Measurements from ENCODE around the gene PTS.

The PTS gene

DNA sequence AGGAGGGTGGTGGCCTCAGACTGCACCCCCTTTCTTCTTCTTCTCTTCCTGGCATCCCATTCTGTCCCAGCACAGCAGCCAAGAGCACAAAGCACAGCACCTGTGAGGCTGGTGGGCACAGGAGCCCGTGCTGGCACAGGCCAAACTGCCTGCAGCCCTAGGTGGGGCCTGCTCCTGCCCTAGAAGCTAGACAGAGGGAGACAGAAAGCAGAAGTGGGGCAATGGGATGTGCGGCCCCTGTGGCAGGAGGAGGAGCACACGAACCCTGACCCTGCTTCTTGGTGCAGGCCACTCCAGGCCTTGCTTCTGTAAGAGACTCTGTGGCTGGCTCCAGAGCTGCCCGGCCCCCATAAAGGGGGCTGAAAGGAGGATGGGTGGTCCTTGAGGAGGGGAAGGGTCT is 3.9 kb upstream of the PTS start:
- no peak for DNase-seq

DNA sequence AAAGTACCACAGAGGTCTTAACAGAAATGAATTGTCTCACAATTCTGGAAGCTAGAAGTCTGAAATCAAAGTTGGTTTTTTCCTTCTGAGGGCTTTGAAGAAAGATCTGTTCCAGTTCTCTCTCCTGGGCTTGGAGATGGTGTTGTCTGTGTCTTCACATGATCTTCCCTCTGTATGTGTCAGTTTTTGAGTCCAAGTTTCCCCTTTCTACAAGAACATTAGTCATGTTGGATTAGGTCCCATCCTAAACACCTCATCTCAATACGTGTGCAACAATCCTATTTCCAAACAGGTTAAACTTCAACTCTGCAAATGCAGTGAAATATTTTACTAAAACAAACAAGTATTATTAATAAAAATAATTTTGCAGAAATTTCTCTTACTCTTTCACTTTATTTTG is 3.1 kb upstream of the PTS start:
- no peak for DNase-seq

- no peak for DNase-seq
Observed at GRCh38 chr11:112223754-112224532, 2.3 kb upstream of the PTS start.

GRCh38 chr11:112225753-112226061 is 521 bp upstream of the PTS start:
- DNase-seq: no peak

- DNase-seq: no peak
Observed at GRCh38 chr11:112226831-112227401, 688 bp downstream of the PTS start.

- no peak for DNase-seq
Observed at GRCh38 chr11:112227471-112227870, 1.2 kb downstream of the PTS start.

DNA sequence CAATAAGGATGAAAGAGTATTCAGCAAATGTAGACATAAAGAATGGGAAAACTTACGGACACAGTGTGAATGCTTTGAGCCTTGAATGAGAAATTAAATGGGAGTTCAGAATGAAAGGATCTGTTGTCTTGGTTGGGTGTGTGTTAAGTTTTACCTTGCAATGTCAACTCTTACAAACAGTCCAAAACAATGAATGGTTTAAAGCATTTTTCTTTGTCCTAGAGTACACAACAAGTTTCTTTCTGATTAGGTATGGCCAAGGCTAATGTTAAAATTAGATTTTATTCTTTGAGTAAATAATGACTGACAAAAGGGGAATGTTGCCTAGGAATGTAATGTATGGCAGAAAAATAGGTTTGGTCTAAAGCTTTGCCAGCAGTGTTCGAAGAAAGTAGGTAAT is 2.5 kb downstream of the PTS start:
- DNase-seq: no peak

- DNase-seq: no peak
Observed at GRCh38 chr11:112229159-112229558, 2.9 kb downstream of the PTS start.

GRCh38 chr11:112229746-112230433 is 3.7 kb downstream of the PTS start:
- no peak for DNase-seq

GRCh38 chr11:112231952-112232351 is 5.7 kb downstream of the PTS start:
- no peak for DNase-seq

DNA sequence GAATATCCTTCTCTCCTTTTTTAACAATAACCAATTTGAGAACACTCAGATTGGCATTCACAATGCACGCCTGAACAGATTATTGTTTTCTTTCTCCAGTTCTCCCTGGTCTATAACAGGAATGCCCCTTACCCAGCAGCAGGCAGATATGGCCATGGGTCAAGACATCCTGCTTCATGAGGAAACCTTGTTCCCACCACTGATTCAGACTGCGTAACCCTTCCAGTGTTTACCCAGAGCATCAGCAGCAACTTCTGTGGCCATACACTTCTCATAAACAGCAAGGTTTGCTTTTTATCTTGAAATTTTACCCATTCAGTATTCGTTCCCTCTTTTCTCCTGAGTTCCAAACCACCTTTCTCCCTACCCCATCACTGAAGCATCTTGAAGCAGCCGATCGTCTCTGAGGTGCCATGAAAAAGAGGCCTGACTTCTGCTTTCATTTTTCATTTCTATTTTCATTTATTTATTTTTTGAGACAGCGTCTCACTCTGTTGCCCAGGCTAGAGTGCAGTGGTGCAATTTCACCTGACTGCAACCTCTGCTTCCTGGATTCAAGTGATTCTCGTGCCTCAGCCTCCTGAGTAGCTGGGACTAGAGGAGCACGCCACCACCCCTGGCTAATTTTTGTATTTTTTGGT is 9.6 kb downstream of the PTS start:
- DNase-seq: no peak

GRCh38 chr11:112237451-112237850 is 11.2 kb downstream of the PTS start:
- DNase-seq: no peak

GRCh38 chr11:112238041-112238440 is 11.8 kb downstream of the PTS start:
- no peak for DNase-seq

- DNase-seq: no peak
Observed at GRCh38 chr11:112241486-112241885, 15.3 kb downstream of the PTS start.

DNA sequence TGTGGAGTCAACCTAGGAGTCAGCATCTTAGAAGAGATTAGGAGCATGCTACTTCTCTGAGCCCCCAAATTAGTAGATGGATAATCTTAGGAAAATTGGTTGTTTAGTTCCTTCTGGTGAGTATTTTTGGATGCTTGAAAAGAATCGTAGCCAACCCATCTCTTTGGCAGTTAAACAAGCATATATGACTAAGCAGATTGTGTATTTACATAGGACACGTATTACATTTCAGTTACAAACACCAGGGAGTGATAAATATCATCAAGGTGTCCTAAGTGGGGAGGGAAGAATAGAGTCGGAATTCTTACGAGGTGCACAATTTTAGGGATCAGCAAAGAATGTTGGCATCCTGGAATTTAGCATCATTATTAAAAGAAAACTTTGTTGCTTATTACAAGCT is 21.0 kb downstream of the PTS start:
- DNase-seq: no peak

DNA sequence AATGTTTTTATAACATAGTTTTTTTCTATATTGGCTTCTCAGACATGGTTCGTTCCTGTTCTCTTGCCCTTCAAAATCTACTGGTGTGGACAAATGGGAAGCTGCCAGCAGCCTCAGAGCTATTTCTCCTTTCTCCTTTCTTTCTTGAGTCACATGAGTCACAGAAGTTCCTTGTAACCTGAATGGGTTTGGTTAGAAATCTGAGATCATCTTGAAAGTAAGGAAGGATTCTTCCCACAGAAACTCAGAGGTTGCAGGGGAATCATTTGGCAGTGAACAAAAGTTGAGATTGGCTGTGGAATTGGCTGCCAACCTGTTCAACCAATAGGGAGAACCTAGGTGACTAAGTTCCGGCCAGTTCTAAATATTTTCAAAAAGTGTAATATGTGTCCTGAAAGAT is 22.0 kb downstream of the PTS start:
- no peak for DNase-seq

DNA sequence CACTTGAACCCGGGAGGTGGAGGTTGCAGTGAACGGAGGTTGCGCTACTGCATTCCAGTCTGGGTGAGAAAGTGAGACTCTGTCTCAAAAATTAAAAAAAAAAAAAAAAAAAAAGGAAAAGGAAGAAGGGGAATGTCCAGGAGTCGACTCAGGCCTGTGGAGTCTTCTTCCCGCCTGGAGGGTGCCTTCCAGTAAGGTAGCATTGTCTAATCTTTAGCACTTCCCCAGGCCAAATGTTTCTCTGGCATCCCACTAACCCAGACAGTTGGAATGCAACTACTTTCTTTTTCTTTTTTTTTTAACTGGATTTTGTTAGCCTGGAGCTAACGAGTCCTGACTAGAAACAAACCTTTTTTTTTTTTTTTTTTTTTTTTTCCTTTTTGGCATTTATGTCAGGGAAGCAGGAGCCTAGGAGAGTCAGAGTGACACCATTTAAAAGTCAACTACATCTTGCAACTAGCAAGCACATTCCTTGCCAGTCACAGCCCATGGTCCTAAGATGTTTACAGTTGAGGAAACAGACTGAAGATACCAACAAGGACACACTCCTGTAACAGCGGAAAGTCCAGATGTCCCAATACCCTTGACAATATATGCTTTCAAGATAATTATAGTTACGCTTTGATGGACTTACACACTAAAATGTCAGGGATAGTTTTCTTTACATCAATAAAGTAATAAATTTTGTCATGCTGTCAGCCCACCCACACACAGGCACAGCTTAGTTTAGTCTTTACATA is 23.8 kb downstream of the PTS start:
- DNase-seq: no peak

GRCh38 chr11:112253605-112254242 is 27.5 kb downstream of the PTS start:
- DNase-seq: no peak

DNA sequence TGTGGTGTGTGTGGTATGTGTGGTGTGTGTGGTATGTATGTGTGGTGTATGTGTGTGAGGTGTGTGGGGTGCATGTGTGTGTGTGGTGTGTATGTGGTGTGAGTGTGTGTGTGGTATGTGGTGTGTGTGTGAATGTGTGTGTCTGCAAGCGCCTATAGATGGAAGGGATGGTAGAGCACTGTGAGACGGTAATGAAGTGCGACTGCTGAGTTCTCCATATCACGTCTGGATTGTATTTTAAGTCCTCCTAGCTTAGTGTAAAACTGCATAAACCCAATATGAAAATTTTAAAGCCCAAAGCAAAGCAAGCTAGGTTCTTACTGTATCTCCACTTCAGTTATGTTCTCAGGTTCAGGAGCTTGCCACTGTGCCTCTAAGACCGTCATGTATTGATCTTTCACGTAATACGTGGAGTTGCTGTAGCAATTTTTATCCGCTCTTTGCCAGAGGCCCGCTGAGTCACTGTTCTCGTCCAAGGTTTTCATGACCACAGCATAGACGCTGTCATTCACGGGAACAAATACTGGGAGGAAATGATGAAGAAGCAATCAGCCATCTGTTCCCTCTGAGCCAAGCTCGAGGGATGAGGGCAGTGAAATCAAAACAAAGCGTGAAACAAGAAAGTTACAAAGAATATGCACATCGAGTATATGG is 29.0 kb downstream of the PTS start:
- DNase-seq: no peak

DNA sequence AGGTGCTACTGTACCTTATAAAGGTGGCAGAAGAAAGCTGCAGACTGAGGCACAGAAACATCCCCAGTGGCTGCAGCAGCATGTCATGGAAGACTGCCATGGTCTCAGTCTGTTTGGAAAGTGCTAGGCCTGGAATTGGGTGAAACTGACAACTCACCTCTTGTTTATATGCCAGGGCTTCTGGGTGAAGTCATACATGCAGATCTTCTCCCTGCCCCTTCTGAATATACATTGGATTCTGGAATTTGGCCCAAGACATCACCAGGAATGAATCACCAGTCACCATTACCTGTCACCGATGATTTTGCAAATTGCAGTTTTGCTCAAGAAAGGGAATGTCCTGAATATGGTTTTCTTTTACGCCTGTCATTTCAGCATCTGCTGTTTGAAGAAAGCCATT is 34.3 kb downstream of the PTS start, which contains the start of gene PLET1:
Gene PLET1, minus strand, starts transcription at position 371 of the 400 bp plus-strand sequence. Its CDS starts 271 bp downstream, at position 100.
- no peak for DNase-seq

DNA sequence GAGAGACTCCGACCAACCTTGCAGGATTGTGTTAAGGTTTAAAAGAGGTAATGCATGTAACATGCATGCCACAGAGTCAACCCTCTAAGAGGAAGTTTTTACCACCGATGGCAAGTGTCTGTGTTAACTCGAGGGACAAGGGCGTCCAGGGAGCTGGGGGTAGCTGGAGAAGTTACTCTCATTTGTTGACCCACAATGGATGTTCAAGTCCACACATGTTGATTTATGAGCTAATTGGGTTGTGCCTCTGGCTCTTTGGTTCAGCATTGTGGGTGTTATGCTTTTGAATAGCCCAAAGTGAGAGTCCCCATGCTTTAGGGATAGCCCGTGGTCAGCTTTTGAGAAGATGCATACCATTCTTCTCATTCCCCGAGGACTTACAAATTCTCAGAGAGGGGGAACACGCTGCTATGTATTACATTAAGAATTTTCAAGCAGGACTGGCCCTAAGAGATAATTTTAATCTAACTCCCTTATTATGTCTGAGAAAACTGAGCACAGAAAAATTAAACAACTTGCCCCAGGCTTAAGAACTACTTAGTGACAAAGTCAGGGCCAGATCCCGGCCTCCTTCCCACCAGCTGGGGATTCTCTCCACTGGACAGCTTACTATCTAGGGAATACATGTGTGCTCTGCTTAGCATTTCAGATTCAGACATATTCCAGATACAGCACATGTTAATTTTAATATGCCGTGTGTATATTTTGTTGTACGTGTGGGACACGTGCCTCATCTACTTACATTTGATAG is 39.6 kb downstream of the PTS start:
- no peak for DNase-seq
